NCI-H2196 (cell line): Measurements from ENCODE around the gene TTC12.

Source experiments
- DNase-seq: peaks from one replicate; lab custom pipeline; 2025; ENCODE audit not compliant: unreplicated experiment; lab: John Stamatoyannopoulos, UW

Gene TTC12

DNA sequence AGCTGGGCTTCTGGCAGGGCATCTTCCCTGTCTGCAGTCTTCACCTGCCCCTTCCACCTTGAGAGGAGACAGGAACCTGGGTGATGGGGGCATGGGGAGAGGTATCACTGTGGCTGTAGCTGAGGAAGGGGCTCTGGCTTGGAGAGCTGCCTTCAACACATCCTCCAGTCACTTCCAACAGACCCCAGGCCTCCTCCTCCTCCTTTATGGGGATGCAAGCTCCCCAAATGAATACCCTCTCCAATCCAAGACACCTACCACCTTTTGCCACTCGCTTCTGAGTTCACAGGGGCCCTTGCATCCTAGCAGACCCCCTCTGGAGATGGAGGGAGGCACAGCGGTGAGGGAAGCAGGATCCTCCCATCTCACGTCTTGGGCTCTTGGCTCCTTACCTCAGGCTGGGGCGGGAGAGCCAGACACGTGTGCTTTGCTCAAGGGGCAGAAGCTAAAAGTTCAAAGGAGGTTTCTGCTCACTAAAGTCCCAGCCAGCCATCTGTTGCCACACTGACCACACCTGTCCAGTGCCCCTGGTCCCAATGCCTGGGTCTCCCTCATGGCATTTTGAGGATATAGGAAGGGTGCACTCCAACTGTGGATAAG is 86.3 kb downstream of the TTC12 start:
- no peak for DNase-seq

DNA sequence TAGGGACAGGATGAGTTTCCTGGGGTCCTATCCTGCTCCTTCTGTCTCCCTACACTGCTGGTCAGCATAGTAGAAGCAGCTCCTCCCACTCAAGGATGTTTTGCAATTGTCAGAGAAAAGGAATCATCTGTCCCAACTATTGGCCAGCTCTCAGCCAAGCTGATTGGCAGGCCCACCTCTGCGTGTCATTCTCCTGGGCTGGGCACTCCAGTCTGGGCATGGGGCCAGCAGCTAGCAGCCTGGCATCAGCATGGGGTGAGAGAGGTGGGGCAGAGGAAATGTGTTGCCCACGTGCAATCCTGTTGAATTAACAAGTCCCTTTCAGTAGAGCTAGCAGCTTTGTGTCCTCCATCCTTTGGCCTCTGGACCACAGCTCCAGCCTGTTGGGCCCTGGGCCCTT is 87.3 kb downstream of the TTC12 start:
- peak; percentile 95 for DNase-seq

DNA sequence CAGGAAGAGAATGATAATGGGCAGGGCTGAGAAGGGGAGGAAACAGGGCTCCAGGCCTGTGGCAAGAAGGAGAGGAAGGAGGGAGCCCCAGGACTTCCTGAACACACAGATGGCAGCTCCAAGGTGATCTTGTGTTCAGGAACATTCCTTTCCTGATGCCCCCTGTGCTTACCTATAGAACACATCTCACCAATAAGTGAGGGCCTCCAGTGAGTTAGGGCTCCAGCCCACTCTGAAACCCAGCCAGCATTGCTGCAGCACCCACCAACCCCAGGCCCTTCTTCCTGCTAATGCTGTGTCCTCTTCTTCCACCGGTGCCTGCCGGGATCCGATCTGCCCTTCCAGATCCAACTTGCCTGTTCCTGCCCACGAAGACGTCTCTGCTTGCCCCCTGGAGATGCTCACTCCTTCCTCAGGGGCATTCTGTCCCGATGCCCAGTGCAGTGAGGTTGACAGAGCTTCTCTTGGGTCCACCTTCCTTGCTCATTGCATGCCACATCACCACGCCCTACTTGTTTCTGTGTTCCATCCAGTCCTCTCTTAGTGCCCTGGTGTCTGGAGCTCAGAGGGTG is 90.6 kb downstream of the TTC12 start:
- DNase-seq, result no peak

DNA sequence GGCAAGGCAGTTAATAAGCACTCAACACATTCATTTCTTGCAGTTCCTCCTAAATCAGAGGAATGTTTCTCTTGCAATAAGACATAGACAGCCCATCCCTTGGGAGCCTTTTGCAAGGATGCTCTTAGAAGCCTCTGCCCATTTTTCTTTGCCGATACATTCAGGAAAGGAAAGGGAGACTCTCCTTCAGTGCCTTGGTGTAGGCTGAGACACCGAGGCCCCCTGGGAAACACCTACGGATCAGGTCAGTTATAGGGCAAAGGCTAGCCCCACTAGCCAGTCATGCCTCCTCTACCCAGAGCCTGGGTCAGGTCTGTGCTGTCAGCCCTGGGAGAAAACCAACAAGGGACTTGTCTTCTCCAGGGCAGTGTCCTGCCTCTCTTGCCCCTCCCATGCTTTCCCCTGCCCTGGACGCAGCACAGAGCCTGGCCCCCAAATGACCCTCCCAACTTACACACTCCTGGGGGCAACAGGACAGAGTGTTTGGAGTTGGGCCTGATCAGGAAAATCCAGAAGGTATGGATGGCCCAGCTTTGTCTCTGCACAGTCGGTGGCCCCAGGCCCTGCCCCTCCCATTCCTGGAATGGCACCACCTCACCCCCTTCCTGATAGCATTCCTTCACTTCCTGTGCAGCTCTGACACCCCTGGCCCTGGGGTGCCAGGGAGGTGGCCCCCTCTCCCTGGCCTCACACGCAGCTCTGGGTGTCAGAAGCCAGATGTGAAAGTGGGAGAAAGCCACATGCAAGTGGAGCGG is 91.5 kb downstream of the TTC12 start:
- no peak for DNase-seq

DNA sequence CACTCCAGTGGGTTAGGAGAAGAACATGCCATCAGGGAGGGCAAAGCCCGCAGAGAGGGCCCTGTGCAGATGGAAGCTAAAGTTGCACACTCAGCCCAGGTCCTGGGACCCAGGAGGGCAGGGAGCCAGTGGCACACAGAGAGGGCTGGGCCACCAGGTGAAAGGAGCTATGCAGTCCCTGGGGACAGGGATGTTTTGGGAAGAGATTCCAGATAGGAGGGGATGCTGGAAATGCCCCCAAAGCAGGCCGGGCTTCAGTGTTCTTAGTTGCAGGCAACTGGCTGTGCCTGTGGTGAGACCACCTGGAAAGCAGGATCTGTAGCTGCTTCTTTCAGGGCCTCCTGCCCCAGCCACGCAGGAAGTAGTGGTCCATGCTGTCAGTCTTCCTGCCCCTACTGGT is 92.8 kb downstream of the TTC12 start:
- DNase-seq, result no peak

DNA sequence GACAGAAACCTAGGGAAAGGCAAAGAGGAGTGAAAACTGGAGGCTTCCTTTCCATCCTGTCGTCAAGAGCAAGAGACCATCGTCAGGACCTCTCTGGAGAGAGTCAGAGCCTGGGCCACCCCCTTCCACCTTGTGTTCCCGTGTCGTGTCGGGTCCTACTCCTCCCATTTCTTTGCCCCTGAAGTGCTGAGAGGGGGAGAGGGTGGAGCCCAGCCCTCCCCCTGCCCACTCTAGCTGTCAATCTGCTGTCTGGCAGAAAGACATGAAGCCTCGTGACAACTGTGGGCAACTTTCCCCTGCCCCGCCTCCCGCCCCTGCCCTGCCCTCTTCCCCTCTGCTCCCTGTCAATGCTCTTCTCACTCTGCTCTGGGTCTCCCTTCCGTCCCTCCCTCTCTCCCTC is 93.8 kb downstream of the TTC12 start:
- no peak for DNase-seq

DNA sequence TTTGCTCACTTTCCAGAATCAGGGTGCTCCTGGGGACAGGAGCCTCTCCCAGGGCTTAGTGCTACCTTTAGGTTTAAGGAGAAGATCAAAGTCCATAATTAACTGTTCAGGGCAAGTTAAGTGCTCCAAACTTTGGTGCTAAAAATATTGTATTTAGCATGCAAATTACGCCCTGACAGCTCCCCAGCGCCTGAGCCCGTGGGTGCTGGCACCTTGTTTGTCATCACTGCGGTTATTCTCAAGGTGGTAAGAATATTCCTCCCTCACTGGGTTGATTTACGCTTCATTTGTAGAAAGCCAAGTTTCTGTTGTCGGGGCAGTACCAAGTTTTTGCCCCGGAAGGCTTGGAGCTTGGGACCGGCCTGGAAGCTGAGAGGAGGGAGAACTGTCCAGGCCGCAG is 94.5 kb downstream of the TTC12 start:
- DNase-seq, result no peak

DNA sequence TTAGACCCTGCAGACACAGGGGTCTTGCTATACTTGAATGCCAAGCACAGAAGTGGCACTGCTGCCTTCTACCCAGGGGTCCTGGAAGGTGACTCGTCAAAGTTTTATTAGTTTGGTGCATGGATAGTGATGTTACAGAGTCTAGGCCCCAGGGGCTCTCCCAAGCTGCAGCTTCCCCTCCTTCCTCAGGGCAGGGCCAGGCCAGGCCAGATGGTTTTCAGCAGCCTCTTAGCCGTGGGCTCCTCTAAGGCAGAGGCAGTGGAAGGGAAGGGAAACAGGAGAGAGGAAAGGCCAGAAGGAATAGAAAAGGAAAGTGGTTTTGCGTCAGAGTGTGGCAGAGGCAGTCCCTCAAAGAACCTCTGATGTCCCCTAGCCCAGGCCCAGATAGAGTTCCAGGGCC is 95.1 kb downstream of the TTC12 start:
- DNase-seq, result no peak

DNA sequence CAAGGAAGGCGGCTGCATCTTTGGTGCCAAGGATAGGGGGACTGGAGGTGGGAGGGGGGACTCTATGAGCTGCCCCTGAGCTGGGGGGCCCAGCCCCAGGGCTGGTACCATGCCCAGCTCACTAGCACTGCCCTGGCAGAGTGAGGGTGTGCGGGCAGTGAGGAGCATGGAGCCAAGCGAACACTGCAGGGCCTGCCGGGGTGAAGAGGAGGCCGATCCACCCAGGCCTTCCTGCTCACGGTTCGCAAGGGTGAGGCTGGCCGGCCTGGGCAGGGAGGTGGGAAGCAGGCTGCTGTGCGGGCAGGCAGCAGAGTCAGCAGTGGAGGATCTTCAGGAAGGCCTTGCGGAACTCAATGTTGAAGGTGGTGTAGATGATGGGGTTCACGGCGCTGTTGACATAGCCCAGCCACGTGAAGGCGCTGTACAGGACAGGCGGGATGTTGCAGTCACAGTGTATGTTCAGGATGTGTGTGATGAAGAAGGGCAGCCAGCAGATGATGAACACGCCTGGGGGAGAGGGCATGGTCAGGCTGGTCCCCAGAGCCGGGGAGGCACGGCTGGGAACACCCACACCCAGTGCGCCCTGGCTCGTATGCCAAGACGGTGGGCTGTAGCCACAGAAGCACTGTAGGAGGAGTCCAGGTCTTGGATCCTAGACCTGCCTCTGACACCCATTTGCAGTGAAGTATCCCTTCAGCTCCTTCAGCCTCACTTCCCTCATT is 96.2 kb downstream of the TTC12 start:
- DNase-seq, result no peak

DNA sequence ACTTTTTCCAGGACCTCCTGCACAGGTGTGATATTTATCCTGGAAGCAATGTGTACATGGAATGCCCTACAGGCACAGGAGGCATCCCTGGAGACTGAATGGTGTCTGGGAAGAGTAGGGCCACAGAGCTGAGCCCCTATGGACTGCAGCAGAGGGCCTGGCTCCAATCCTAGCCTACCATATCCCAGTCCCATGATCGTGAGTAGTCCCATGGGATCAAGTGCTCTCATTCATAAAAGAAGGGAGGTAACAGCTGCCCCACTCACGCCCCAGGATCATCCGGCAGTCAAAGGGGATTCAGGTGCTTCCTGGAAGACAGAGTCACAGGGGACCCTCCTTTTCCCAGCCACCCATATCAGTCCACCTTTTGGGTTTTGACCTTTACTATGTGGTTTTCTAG is 97.2 kb downstream of the TTC12 start:
- no peak for DNase-seq

DNA sequence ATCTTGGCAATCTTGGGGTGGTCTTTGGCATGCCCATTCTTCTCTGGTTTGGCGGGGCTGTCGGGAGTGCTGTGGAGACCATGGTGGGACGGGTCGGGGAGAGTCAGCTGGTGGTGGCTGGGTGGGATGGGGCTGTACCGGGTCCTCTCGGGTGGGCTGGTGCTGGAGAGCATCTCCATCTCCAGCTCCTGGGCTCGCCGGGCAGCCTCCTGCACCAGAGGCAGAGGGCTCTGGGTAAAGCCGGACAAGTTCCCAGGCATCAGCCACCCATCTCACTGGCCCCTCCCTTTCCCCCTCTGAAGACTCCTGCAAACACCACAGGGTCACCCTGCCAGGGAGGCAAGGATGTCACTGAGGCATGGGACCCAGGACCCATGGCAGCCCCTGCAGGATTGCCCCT is 98.3 kb downstream of the TTC12 start:
- no peak for DNase-seq

DNA sequence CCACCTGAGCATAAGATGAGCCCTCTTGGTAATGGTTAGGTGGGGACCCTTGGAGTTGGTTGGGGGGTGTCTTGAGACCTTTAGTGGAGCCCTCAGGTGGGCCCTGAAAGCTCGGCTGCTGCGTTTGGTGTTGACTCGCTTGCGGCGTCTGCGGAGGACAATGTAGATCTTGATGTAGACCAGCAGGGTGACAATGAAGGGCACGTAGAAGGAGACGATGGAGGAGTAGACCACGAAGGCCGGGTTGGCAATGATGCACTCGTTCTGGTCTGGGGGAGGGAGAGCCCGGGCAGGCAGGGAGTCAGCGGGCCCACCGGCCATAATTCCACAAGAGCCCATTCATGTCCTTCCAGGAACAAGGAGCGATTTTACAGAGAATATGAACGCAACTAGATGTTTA is 101.0 kb downstream of the TTC12 start:
- no peak for DNase-seq
